NCI-H82 treated with DMSO at 0.1 percent for 48 hours (cell line): Measurements from ENCODE around the gene ADAMTSL3.

Experiments used
- DNase-seq: peaks from one replicate; lab custom pipeline; 2025; ENCODE audit not compliant: unreplicated experiment; lab: John Stamatoyannopoulos, UW

ADAMTSL3 gene

DNA sequence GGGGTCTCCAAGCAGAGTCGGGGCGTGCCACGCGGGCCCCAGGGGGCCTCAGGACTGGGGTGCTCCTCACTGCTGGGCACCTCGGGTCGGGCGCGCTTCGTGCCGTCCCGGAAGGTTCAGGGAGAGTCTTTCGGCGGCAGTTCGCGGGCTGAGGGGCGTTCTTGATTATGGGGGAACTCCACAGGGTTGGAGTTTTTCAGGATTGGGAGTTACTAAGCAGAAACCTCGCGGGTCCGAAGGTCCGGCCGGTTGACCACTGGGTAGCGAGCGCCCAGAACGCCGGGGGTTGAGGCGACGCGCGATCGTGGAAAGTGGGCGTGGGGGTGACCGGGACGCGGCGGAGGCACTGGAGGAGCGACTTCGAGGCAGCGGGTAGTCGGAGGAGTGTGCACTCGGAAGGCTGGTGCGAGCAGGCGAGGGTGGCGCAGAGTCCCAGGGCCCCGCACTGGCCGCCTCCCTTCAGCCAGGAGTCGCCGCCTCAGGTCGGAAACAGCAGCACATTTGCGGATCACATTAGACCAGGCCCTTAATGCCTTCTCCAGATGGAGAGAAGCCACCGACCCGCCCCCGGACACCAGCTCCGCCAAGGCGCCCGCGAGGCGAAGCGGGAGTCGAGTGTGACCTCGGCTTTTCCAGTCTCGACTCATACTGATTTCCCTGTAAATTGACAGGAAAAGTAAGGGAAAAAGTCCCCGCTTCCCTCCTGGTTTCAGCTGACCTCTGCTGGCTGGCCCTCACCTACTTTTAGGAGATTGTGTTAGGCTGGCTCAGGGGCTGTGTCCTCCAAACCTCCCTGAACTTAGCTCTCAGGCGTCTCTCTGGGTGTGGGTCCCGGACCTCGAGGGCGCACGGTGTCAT lies 685 bp downstream of the ADAMTSL3 start:
- DNase-seq: no peak

DNA sequence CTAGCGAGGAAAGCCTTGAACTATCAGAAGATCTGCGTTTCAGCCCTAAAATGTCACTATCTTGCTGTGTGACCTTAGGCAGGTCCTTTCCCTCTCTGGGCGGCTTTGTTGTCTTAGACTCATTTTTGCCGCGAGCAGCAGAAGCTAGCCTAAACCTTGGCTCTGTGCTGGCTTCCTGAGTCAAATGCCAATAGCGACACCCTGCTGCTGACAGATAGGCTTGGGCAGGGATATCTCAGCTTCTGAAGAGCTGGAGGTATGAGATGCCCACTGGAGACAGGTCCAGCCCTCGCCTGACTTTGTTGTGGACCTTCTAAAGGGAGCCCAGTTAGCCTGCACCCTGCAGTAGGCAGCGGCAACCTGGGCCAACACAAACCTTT lies 1.3 kb downstream of the ADAMTSL3 start:
- DNase-seq: no peak

DNA sequence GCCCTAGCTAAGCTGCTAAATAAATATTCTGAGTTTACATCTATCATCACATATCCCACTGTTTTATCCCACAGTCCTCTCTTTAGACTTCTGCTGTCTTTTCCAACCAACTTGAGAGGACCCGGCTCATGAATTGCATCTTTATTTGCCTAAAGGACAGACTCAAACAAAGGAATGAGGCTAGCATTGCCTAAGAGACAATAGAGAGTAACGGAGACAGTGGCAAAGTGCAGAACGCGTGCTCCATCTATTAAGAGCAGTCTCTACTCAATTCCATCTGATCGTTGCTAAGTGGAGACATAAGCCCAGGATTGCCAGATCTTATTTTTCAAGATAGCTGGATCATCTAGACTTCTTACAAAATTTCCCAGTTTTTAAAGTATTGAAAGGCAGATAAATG lies 2.3 kb downstream of the ADAMTSL3 start:
- no peak for DNase-seq

DNA sequence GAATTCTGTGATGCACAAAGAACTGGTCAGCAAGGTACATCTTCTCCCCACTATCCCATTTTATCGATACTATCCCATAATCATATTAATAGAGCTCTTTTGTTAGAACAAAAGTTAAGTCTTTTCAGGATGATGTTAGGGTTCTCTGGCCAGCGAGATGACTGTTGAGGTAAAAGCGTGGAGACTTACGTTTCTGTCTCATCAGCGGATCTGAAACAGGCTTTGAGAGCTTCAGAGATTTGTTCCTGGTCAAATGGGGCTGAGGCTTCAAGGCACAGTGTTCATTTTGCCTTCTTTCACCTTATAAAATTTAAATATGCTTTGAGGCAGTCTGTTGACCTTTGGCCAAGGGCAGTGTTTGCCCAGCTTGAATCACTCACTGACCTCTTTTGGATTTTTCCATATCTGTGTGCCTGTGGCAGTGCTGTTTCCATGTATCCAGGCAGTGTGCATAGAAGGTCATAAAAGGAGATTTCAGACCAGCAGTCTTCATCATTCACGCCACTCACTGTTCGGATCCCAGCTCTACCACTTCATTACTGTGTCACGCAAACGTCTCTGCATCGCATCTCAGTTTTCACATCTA lies 3.1 kb downstream of the ADAMTSL3 start:
- DNase-seq: no peak

DNA sequence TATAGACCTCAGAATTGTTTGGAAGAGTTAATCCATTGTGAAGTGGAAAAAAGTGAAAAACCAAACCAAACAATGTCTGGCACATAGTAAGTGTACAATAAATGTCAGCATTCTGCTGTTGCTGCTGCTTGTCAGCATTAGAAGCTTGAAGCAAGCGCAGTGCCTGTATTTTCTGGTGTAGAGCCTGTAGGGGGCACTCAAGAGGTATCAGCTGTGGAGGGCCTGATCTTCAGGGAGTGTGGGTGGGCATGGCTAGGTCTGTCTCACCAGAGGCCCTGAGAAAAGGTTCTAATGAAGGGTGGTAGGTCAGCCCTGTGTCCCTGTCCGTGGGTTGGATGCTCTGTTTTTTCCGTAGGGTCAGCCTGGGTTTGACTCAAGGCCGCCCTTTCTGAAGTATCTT lies 3.6 kb downstream of the ADAMTSL3 start:
- no peak for DNase-seq

DNA sequence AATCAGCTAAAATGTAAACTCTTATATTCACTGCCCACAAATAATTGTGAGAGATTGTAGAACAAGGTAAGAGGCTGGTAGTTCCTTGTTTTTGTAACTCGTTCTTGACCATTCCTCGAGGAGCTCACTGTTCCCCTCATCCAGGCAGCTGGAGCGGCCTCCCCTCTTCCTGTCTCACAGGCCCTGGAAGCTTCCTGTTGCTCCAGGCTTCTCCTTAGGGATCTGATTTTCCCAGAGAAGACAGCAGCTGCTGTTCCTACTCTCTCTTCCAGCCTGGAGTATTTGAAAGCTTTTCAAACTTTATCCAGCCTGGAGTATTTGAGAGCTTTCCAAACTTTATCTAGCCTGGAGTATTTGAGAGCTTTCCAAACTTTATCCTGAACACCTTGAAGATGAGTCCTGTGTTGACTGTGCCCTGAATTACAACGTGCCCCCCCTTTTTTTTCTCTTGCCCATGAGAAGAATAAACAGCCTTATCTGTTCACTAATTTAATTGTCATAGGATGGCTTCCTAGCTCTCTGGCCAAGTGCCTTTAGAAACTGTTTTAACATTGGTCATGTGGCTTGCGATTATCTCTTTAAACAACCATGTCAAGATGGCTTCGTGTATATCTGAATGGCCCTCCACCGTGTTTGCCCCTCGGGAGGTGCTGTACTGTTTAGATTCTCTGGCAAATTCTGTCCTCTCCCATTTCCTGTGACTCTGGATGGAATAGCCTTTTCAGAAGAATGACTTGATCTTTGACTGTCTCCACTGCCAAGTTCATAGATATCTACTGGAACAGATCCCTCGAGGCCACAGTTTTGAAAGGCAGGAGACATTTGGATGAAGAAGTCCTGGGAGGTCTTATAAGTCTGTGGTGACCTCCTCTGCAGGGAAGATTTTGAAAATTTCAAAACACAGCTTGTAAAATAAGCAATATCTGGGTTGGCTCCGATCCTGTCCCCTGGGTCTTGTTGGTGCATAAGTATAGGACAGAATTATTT lies 4.8 kb downstream of the ADAMTSL3 start:
- no peak for DNase-seq

DNA sequence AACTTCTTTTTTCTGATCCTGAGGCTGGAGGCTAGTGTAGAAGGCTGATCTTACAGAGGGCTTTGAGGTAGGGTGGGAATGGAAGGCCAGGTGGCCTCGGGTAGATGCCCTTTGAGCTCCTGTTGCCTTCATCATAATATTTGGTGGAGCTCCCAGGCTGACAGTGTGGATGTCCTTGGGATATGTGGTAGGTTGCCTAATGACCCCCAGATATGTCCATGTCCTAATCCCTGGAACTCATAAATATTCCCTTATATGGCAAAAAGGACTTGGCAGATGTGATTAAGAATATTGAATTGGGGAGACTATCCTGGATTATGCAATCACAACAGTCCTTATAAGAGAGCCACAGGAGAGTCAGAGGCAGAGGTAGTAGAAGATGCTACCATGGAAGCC lies 5.5 kb downstream of the ADAMTSL3 start:
- DNase-seq: no peak

DNA sequence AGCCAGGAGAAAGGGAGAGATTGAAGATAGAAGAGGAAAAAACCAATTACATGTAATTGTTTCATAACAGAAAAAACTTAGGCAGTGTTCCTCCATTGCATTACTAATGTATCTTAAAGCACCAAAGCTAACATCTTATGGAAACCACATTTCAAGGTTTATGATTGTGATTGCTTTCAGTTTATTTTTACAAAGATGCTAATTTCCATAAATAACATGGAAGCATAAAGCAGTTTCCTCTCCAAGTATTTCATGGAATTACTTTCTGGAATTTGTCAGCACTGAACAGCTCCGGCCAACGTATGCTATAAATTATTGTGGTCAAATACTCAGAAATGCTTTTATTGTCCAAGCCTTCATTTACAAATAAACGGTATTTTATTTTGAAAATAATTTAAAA lies 11.6 kb downstream of the ADAMTSL3 start:
- DNase-seq: no peak

DNA sequence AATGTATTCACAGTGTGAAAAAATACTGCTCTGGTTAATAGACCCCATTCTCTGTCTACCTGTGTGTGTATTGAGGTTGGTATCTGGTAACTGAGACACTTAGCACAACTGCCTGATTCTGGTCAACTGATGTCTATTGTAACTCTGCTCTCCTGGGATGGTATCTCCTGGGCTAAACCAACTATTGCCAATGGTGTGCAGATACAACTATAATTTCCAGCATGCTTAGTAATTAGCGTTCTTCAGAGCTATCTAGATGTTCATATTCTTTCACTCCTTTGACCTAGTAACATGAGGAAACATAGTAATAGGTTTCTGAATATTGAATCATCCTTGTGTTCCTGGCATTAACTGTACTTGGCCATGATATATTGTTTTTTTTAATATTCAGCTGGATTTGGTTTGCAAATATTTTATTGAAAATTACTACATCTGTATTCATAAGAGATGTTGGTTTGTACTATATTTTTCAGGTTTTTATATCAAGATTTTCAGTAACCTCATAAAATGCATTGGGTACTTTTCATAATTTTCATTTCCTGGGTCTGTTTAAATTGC lies 16.8 kb downstream of the ADAMTSL3 start:
- DNase-seq: no peak

DNA sequence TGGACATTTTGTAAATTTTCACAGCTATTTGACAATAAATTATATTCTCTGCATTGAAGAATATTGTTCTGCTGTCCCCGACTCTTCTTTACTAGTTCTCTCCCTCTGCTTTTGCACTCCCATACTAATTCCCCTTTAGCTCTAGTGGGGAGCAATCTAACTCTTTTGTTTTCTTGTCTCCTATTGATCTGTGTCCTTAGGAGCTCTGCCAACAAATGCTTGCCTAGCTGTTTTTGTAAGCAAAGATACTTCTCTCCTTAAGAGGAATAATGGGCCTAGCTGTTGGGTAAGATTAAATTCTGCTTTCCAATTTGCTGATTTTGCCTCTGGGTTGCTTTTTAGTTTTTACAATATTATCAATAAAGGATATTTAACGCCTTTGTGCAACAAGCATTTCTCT lies 17.7 kb downstream of the ADAMTSL3 start:
- DNase-seq: no peak

DNA sequence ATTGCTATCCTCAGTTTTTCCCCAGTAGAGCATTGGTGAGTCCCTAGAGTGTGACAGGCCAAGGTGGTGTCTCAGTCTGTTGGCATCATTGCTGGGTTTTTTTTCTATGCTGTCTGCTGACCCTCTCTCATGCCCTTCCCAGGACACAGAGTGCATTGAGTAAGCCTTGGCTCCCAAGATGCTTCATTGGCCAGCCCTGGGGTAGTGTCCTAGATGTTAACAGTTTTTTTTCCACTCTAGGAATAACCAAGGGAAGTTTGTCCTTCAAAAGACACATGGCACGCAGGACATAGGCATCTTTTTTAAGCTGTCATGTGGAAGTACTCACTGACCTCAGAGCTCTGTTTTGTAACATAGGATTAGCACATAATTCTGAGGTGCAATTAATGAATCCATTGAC lies 19.5 kb downstream of the ADAMTSL3 start:
- no peak for DNase-seq

DNA sequence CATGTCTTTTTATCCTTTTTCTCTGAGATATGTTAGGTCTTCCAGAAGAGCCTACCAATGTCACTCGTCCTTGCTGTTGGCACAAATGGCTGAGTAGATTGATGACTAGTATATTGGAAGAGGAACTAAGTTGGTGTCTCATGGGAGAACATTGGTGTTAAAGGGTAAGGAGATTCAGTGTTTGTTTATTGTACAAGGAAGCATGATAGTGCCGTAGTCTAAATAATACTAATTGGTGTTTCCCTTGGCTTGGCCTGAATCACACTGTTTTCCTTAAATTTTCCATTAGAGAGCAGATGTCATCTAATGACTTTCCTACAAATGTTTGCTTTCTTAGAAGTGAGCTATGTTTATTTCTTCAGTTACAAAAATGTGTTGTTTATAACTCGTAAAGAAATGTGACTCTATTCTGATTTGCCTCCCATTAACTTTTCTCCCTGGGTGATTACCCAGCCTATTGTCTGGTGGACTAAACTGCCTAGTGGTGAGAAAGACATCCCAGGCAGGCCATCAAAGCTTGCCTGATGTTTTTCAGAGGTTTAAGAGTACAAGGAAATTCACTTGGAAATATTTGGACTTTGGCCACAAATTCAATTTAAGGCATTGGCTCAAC lies 28.7 kb downstream of the ADAMTSL3 start:
- no peak for DNase-seq

DNA sequence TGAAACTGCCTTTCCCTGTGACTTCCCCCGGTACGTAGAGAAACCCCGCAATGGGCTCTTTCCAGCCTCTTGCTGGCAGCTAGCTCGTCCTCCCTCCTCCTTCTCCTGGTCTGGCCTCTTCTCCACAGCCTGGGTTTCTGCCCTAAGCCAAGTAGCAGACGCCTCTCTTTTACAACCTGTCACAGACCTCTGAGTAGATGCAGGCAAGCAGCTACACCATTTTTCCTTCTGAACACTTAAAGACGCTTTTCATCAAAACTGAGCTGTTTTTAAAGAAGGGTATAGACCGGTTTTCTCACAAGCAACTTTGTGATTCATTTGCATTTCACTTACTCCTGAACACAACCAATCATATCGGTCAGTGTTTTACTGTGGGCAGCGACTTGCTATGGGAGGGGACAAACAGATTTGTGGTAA lies 32.0 kb downstream of the ADAMTSL3 start:
- DNase-seq: no peak

DNA sequence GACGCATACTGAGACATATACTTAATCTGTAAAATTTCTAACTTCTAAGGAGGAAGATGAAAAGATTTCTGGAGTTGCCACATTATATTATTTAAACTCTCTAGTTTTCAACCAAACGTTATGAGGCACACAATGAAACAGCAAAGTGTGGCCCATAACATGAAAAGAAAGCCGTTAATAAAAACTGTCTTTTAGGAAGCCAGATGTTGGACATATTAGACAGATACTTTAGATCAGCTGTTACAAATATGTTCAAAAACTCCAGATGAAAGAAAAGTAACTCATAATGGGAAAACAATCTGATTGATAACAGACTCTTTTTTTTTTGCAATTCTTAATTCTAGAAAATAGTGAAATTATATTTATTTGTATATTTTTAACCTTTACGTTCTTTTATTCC lies 34.3 kb downstream of the ADAMTSL3 start:
- DNase-seq: no peak

DNA sequence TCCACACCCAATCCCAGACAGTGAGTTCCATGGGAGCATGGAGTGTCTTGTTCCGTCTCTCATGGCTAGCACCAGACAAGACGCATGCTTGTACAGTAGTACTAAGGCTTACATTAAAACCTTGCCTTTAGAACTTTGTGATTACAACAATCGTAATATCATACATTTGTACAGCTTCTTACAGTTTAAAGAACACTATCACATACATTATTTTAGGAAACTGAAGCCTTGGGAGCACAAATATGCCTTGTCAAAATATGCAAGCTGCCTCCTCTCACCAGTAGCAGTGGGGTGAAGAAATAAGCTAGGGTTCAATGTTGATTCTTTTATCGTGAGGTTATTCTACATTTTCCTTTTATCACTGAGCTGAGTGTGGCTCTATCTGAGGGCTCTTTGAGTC lies 36.8 kb downstream of the ADAMTSL3 start:
- no peak for DNase-seq

DNA sequence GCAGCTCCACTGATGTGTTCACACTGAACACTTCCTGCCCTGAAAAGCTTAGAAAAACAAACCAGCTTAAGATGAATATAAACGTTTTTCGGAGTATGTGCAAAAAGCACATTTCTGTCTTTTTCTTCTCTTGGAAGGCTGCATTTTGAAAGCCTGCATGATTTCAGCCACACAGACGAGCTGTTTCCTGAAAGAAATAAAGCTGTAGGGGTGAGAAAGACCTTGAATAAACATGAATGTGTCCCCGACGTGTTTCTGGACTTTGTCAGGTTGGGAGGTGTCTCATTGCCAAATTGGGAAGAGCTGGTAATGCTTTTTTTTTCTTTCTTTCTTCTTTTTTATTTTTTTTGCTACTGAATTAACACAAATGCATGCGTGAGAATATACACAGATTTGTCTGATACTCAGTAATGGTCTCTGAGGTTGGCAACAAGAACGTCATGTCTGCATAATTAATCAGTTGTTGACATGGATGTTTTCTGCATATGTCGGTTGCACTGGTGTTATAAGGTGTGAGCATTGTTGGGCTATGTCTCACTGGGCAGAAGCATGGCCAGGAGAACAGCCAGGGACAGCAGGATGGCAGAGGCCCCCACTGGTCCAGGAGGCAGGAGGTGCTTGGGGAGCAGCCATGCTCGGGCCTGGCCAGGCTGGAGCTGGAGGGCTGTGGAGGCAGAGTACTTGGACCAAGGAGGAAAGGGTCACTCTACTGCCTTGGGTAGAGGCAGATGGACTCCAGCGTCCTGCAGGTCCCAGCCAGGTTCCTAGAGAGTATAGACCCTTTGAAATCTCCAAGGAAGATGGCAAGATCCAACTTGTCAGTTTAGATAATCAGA lies 39.0 kb downstream of the ADAMTSL3 start:
- DNase-seq: no peak

DNA sequence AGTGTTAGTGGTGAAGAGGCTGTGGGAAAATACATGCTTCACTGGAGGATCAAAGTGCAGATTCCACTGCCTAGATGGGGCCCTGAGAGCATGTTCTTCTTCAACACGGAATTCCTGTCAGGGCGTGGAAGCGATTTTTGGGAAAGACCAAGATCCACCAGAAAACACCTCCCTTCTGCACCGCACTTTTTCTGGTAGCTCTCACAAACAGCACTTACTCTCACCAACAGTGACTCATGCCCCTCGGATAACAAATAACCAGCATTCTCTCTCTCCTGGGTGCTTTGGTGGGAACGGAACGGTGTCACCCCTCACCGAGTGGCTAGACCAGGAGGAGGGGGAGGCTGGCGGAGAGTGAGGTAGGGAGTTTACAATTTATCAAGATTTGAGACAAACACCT lies 40.1 kb downstream of the ADAMTSL3 start:
- no peak for DNase-seq

DNA sequence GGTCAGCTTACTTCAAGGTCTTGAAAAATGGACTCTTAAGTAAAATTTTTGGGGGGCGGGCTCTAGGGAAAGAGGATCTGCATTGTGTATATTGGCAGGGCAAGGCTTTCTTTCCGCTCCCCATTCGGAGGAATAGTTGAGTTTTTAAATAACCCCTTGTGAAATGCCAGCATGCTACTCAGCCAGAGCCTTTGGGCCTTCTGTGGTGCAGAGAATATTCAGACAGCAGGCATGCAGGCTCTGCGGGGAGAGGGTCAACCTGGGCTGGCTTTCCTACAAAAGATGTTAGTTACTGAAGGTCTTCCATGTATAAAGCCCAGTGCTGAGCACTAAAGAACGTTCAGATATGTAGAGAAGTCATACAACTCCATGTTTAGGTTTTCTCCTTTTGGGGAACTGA lies 40.6 kb downstream of the ADAMTSL3 start:
- no peak for DNase-seq

DNA sequence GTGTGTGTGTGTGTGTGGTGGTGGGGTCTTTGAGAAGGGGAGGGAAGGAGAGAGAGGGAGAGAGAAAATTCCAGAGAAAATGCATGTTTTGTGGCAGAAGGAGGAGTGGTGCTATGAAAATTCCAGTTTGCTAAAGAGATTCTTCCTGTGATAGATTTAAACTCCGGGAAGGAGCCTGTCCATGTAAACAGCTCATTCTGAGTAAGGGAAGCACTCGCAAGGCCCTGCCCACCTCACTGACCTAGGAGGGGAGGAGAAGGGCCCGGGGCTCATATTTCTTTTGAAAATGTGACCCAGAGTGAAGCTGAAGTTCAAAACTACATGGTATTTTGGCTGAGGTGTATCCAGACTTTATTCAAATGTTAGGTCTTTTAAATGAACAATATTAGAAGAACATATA lies 41.3 kb downstream of the ADAMTSL3 start:
- no peak for DNase-seq

DNA sequence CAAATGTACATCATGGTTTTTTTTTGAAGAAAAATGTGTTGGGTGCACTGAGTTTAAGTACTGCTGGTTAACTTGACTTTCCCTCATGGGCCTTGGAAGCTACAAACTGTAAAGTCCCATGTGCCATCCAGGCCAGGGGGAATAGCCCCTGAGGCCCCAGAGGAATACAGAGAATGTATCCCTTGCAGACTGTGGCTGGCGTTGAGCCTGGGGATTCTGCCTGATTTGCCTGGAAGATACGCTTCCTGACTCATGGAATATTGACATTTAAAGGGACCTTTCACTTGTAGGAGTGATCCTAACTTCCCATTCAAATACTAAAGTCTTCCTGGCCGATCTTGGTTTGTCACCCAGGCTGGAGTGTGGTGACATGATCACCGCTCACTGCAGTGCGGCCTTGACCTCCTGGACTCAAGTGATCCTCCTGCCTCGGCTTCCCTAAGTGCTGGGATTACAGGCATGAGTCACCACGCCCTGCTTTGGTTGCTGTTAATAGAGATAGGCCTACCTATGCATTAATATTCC lies 42.0 kb downstream of the ADAMTSL3 start:
- no peak for DNase-seq
